ENCODE data around the gene NSRP1.

- TF ChIP-seq POLR2AphosphoS5 (IDR thresholded peaks at IDR 0.05; ENCODE audit: insufficient read depth, low read depth, low read length) = no peak
- TF ChIP-seq POLR2A (IDR thresholded peaks at IDR 0.05; ENCODE audit: low read depth, low read length) = no peak
- TF ChIP-seq CTCF (IDR thresholded peaks at IDR 0.05; ENCODE audit: extremely low read depth in 1 of 2, insufficient read depth in 1 of 2, low read depth in 1 of 2, low read length in 2 of 2) = no peak
- TF ChIP-seq JUN (IDR thresholded peaks at IDR 0.05; ENCODE audit: borderline replicate concordance, insufficient read depth, insufficient read length, low read depth) = no peak
- no peak for TF ChIP-seq EZH2 (IDR thresholded peaks at IDR 0.05; ENCODE audit: borderline replicate concordance, low read depth, low read length, severe bottlenecking)
- no peak for TF ChIP-seq MYC (IDR thresholded peaks at IDR 0.05; ENCODE audit: low read depth, low read length)
- TF ChIP-seq MAX (IDR thresholded peaks at IDR 0.05; ENCODE audit: insufficient read depth, insufficient read length) = no peak
These were observed 108.5 kb downstream of the NSRP1 start for GRCh38 chr17:30225112-30225511.

Data from endothelial cell of umbilical vein (primary cell).